ENCODE measurements around the gene NPR2. TPM values are rescaled to one million over a fixed set of nuclear protein-coding genes. Genes with fewer than 3 reads are reported as not detected.

The NPR2 gene
- total RNA-seq, 1 experiment from 2014 or later = 12.5 TPM

GRCh38 chr9:35771075-35771433 is 20.3 kb upstream of the NPR2 start:
- H2AK5ac ChIP-seq (ENCODE audit: insufficient read length, low read length) = no peak overlapping the region
- H4K91ac ChIP-seq (ENCODE audit: insufficient read length, low read depth, low read length) = no peak overlapping the region
- no peaks in the 10 kb centered on the region for H3K27me3 Mint-ChIP-seq (ENCODE audit: low read depth)
- H3K27ac ChIP-seq (ENCODE audit: insufficient read length, low read depth, low read length) = no peak overlapping the region
- H4K8ac ChIP-seq (replicated peaks; ENCODE audit: insufficient read length, low read depth, low read length) = no peak overlapping the region
- no peaks in the 10 kb centered on the region for H3K36me3 Mint-ChIP-seq (ENCODE audit: insufficient read depth in 1 of 3, low read depth in 3 of 3)
- no peak for DNase-seq
- no peaks in the 10 kb centered on the region for H3K79me2 ChIP-seq (ENCODE audit: insufficient read depth, low read length)
- H2BK20ac ChIP-seq (ENCODE audit: low read depth, low read length, poor library complexity, severe bottlenecking) = no peak overlapping the region
- H3K79me1 ChIP-seq (ENCODE audit: insufficient read depth, low read depth, low read length, poor library complexity, severe bottlenecking) = no peaks in the 10 kb centered on the region
- no peak overlapping the region for H4K5ac ChIP-seq (ENCODE audit: insufficient read length, low read depth, low read length)
- no peaks in the 10 kb centered on the region for H3K27me3 ChIP-seq (ENCODE audit: insufficient read depth, low read length)
- no peak overlapping the region for H3K4me3 Mint-ChIP-seq
- no peak overlapping the region for H2BK120ac ChIP-seq (ENCODE audit: low read depth, low read length, poor library complexity, severe bottlenecking)
- H3K56ac ChIP-seq (ENCODE audit: insufficient read length, low read depth, low read length) = no peak overlapping the region
- H3K4me1 ChIP-seq (ENCODE audit: insufficient read depth, low read length) = peaks cover 4% of the 10 kb centered on the region; the same call in 1 of the 2 replicates
- H3K18ac ChIP-seq (ENCODE audit: insufficient read length, low read depth, low read length) = no peak overlapping the region
- H3K9me3 ChIP-seq (ENCODE audit: control insufficient read depth, low read depth, low read length) = no peaks in the 10 kb centered on the region
- WGBS (ENCODE audit: extremely low coverage, insufficient read length, low lambda C conversion rate) = no CpG with 5 or more reads among the region's 4 CpGs
- no peak overlapping the region for H2AFZ ChIP-seq (ENCODE audit: low read length)
- no peaks in the 10 kb centered on the region for H3K23me2 ChIP-seq (ENCODE audit: insufficient read length, low read depth, low read length, poor library complexity, severe bottlenecking)
- H2BK12ac ChIP-seq (ENCODE audit: insufficient read length, low read depth, low read length) = no peak overlapping the region
- TF ChIP-seq CTCF (conservative IDR thresholded peaks at IDR 0.05) = no peak
- no peak overlapping the region for H3K4ac ChIP-seq (ENCODE audit: low read depth, low read length)
- no peak overlapping the region for H3K27ac Mint-ChIP-seq
- H3K23ac ChIP-seq (ENCODE audit: insufficient read length, low read depth, low read length) = no peak overlapping the region
- H2BK15ac ChIP-seq (ENCODE audit: low read depth, low read length) = no peak overlapping the region
- H2BK5ac ChIP-seq (ENCODE audit: insufficient read length, low read length) = no peak overlapping the region
- no peaks in the 10 kb centered on the region for H3K9me3 Mint-ChIP-seq
- peaks cover 14 to 17% of the 10 kb centered on the region in 2 experiments for H3K4me1 Mint-ChIP-seq
- H4K20me1 ChIP-seq (ENCODE audit: control insufficient read depth, insufficient read depth, insufficient read length) = no peaks in the 10 kb centered on the region
- no peak overlapping the region for H3T11ph ChIP-seq (ENCODE audit: low read length)
- no peak overlapping the region for H3K14ac ChIP-seq (ENCODE audit: insufficient read depth, low read length)
- H3K9ac ChIP-seq (ENCODE audit: extremely low read depth, insufficient read length, low read length) = no peak overlapping the region
- no peak overlapping the region for H3K4me2 ChIP-seq (ENCODE audit: insufficient read depth, insufficient read length, low read length)
